ENCODE results near the gene FOXP2.

Gene FOXP2

GRCh38 chr7:114415064-114415989, 712 bp downstream of the FOXP2 start:
- DNase-seq (ENCODE audit: low spot score), result no peak
- TF ChIP-seq, protein P1, sequence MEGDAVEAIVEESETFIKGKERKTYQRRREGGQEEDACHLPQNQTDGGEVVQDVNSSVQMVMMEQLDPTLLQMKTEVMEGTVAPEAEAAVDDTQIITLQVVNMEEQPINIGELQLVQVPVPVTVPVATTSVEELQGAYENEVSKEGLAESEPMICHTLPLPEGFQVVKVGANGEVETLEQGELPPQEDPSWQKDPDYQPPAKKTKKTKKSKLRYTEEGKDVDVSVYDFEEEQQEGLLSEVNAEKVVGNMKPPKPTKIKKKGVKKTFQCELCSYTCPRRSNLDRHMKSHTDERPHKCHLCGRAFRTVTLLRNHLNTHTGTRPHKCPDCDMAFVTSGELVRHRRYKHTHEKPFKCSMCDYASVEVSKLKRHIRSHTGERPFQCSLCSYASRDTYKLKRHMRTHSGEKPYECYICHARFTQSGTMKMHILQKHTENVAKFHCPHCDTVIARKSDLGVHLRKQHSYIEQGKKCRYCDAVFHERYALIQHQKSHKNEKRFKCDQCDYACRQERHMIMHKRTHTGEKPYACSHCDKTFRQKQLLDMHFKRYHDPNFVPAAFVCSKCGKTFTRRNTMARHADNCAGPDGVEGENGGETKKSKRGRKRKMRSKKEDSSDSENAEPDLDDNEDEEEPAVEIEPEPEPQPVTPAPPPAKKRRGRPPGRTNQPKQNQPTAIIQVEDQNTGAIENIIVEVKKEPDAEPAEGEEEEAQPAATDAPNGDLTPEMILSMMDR (IDR thresholded peaks at IDR 0.05; ENCODE audit: extremely low read depth, missing control alignments), result no peak

DNA sequence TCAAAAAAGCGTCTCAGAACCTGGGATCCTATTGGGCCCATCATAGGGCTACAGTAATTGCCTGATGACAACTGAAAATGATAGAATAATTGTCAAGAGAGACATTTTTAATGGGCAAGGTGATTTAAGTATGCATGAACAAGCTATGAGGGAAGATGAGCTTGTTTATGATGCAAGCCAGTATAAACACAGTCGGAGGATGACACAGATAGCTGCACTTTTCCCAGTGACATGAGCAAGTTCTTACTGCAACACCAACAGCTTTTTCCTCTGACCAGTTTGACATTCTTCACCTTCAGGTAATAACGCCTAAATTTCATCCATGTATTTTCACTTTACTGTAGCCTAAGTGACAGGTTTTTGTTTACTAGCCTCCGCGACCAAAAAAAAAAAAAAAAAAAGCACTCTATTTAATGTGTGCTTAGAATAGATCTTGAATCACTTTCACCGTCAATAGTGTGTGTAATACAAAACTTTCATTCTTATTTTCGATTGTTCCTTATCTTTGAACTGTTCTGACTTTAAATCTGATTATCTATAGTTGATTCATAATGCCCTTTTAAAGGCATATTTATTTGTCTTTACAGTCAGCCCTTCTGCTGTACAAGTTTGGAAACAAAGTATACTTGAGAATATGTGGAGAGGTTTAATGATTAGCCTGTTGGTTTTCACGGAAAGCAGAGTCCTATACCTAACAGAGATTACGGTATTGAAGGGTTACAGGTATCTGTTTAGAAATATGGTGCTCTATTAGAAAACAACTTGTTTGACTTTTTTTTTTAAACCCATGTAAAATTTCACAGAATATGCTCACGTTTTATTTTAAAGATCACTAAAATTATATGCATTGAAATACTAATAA, 1.7 kb downstream of the FOXP2 start:
- DNase-seq (ENCODE audit: low spot score), result no peak
- TF ChIP-seq, protein P1 (IDR thresholded peaks at IDR 0.05; ENCODE audit: extremely low read depth, missing control alignments), result no peak

GRCh38 chr7:114417290-114417689, 2.7 kb downstream of the FOXP2 start:
- no peak for DNase-seq (ENCODE audit: low spot score)
- TF ChIP-seq, protein P1 (IDR thresholded peaks at IDR 0.05; ENCODE audit: extremely low read depth, missing control alignments), result no peak

GRCh38 chr7:114418117-114418516, 3.5 kb downstream of the FOXP2 start:
- DNase-seq (ENCODE audit: low spot score), result no peak
- TF ChIP-seq, protein P1 (IDR thresholded peaks at IDR 0.05; ENCODE audit: extremely low read depth, missing control alignments), result no peak

DNA sequence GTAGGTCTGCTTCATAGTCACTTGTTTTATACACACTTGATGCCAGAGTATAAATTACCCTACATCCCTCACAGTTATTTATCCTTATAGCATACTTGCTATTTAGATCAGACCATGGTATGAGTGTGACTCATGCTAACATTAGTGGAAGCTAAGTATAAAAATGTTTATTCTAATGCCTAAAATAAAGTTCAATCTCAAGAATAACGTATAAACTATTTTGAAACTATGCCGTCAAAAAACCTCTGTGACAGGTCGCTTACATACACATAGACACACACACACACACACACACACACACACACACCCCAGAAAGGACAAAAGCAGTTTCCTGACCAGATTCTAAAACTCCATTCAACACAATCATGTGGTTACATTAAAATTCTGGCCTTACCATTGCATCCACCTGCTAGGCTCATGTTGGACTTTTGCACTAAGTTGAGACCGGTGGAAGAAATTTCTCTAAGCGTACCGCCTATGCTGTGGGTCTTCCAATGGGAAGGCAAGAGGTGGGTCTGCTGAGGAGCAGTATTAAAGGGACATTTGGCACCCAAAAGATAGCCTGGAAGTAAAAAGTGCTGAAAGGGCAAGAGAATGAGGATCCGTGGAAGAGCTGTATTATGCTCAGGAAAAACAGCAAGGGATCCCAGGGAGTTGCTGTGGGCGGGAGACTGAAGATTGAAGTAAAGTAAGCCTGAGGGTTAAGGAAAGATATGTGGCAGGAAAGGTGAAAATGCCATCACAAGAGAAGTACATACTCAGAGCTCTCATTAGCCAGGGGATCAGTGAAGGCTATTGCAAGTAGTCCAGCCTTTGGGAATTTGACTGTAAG, 5.0 kb downstream of the FOXP2 start:
- DNase-seq (ENCODE audit: low spot score), result no peak
- TF ChIP-seq, protein P1 (IDR thresholded peaks at IDR 0.05; ENCODE audit: extremely low read depth, missing control alignments), result no peak

DNA sequence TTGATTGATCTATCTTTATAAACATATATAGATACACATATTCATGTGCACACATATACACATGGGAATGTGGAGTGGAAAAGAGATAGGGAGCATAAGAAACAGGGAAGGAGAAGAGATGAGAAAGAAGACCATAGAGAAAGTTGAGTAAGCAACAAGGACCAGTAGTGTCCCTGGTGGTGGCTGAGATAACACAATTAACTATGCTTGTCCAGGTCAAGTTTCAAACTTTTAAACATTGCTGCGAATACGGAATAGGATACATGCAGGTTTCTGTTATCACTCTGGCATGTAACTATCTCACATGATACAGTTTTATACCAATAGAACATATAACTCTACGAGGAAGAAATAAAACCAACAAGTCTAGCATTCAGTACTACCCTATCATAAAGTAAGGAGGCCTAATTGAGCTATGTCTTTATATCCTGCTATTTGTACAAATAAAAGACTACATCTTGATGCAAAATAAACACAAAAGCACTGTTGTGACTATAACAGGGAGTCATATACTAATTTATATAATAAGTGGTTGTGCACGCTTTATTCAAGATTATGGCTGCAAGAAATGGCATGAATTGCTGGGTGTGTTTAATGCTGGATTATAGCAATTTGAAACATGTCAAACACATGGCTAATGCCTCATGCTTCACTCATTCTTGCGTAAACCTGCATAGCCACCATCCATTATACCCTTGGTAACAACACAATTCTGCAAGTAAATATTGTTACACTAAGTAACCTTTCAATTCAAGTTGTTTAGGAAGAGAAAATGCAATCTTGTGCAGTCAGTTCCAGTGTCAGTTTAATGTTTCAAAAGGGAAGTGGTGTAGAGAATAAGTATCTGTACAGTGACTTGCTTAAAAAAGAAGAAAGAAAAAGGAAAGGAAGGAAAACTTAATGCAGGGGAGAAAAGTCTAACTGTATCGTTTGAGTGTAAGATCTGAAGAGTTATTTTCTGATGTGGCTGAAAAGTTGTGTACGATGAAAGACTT, 8.2 kb downstream of the FOXP2 start:
- TF ChIP-seq, protein P1 (IDR thresholded peaks at IDR 0.05; ENCODE audit: extremely low read depth, missing control alignments), result no peak
- no peak for DNase-seq (ENCODE audit: low spot score)
